Measurements from ENCODE around the gene GNLY. TPM values are rescaled to one million over a fixed set of nuclear protein-coding genes. Genes with fewer than 3 reads are reported as not detected.

Gene GNLY
- total and polyA plus RNA-seq, 2 of the 4 experiments (the other 2 are of a cell fraction): not detected

DNA sequence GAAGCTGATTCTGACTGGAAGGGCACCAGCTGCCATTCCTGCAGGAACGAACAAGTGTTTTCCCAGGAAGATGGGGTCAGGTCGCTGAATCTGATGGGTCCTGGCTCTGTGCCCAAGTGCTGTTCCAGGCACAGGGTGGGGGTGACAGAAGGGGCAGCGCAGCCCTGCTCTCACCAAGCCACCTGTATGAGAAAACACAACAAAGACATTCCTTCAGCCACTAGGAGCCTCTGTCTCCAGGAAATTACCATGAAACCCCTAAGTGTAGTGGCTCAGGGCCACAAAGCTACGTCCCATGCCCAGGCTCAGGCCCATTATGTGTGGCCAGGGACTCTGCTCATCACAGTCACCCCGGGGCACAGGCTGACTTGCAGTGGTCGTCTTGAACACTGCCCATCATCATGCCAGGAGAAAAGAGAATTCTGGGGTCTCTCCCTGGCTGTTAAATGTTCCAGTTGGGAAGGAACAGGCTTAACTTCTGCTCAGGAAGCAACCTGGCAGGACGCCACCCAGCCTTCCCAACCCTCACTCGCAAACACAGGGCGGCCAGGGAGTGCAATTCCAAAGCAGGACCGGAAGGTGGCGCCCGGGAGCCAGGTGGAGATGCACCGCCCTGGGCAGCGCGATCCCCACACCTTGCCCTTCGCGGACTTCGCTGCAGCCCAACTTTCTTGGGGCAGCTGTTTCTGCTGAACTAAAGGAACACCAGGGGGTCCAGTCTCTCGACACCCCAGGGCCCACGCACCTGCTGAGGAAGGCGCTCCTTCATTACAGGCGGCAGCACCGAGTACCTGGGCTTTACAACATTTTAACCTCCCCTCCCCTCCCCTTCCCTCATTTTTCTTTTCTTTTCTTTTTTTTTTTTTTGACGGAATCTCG lies 15.1 kb upstream of the GNLY start:
- no peak overlapping the region for H2BK5ac ChIP-seq (ENCODE audit: low read depth, low read length, poor library complexity, severe bottlenecking)
- ChIA-PET POLR2A (ENCODE audit: unreplicated experiment) (no interaction called here), CTCF (interaction anchor here (0.6 to 1.7 kb wide), 3 partner anchors 27 to 226 kb away, joined by 3 to 5 read pairs (median 4); no protein-coding TSS in a partner anchor)
- H3K4me3 ChIP-seq (ENCODE audit: insufficient read depth, low read depth, low read length): no peak overlapping the region
- H3K56ac ChIP-seq (ENCODE audit: extremely low read depth, insufficient read depth, low read length): no peak overlapping the region
- H4K20me1 ChIP-seq (ENCODE audit: insufficient read depth, low read length): no peaks in the 10 kb centered on the region
- no peak overlapping the region for H3K18ac ChIP-seq (ENCODE audit: low read depth, low read length)
- no peak overlapping the region for H3K14ac ChIP-seq (replicated peaks; ENCODE audit: low read depth, low read length)
- H3K4me2 ChIP-seq (ENCODE audit: low read depth, low read length): peak overlapping the region; percentile 31
- no peak overlapping the region for H2AK9ac ChIP-seq (replicated peaks; ENCODE audit: low read depth, low read length, poor library complexity)
- intact Hi-C loops (cut with micrococcal nuclease): loop anchor here (1.0 kb wide), 1 partner anchor 28 kb away; no protein-coding TSS in a partner anchor
- no peak for TF ChIP-seq BHLHE40 (IDR thresholded peaks at IDR 0.05; ENCODE audit: low read depth, low read length)
- peak; percentile 91 for TF ChIP-seq CTCF (conservative IDR thresholded peaks at IDR 0.05; ENCODE audit: low read depth, low read length)
- TF ChIP-seq RAD21 (IDR thresholded peaks at IDR 0.05; ENCODE audit: low read length): peak; percentile 86
- TF ChIP-seq SMC3 (IDR thresholded peaks at IDR 0.05; ENCODE audit: low read depth, low read length): peak; percentile 79
- no peak for TF ChIP-seq CEBPB (IDR thresholded peaks at IDR 0.05; ENCODE audit: low read depth, low read length)
- no peak overlapping the region for H2BK15ac ChIP-seq (ENCODE audit: low read depth, low read length)
- no peak overlapping the region for H3K9ac ChIP-seq (ENCODE audit: low read depth, low read length)
- ATAC-seq (ENCODE audit: low read depth) (peak; percentile 98), DNase-seq (peak; percentile 72)
- H4K5ac ChIP-seq (ENCODE audit: low read depth, low read length): no peak overlapping the region
- H3K23ac ChIP-seq (ENCODE audit: low read depth, low read length): no peak overlapping the region
- peak overlapping the region; percentile 2; the same call in 1 of the 2 replicates for H2BK20ac ChIP-seq (ENCODE audit: low read depth, low read length)
- BruUV-seq (replicated peaks): no TSS peak
- H3K9me3 ChIP-seq (ENCODE audit: control insufficient read depth, insufficient read depth, low read length): no peaks in the 10 kb centered on the region
- no peaks in the 10 kb centered on the region; the same call in 1 of the 2 replicates for H3K27me3 ChIP-seq (ENCODE audit: control insufficient read depth, insufficient read depth, low read length)
- H3K79me1 ChIP-seq (ENCODE audit: low read depth in 1 of 2, low read length in 2 of 2): no peaks in the 10 kb centered on the region
- WGBS, 2 experiments (ENCODE audit: extremely low coverage in 2 of 2, insufficient read length in 1 of 2): 8% methylated on average over 12 of the region's 25 CpGs; no CpG with 5 or more reads in 1 of the 2 experiments
- dilution Hi-C loops (cut with HindIII; ENCODE audit: low sequenced_read_pairs, unreplicated experiment): no loop called here
- peak overlapping the region; percentile 30; the same call in 1 of the 2 replicates for H3K4ac ChIP-seq (ENCODE audit: low read depth, low read length)
- peaks cover 7% of the 10 kb centered on the region for H3K9me1 ChIP-seq (ENCODE audit: insufficient read depth, low read length)
- no peaks in the 10 kb centered on the region for H3K36me3 ChIP-seq (ENCODE audit: control insufficient read depth, insufficient read depth, low read length)
- in situ Hi-C loops (cut with MboI; ENCODE audit: low sequenced_read_pairs): no loop called here
- H3K27ac ChIP-seq (ENCODE audit: insufficient read depth, low read length): no peak overlapping the region
- H2AFZ ChIP-seq (replicated peaks; ENCODE audit: low read length, poor library complexity): peak overlapping the region; percentile 58
- peak overlapping the region; percentile 6; the same call in 1 of the 2 replicates for H2BK120ac ChIP-seq (ENCODE audit: low read depth, low read length)
- 0 out of 2 replicates have a peak overlapping the region, but pooled peaks have one; percentile 58 for H2AK5ac ChIP-seq (ENCODE audit: low read depth, low read length)
- 0 out of 2 replicates have a peak, but pooled peaks cover 1% of the 10 kb centered on the region for H3K4me1 ChIP-seq (ENCODE audit: control insufficient read depth, insufficient read depth, low read length)
- no peak overlapping the region; the same call in 1 of the 2 replicates for H4K91ac ChIP-seq (ENCODE audit: insufficient read depth, low read depth, low read length)
- no peak overlapping the region for H4K8ac ChIP-seq (ENCODE audit: low read depth in 2 of 2, low read length in 2 of 2)

Measured in IMR-90 (cell line).